Glutamatergic neuron (in vitro differentiated cells): ENCODE results near the gene OPALIN. TPM values are rescaled to one million over a fixed set of nuclear protein-coding genes. Genes with fewer than 3 reads are reported as not detected.

Experiments
- DNase-seq: peaks from one replicate; pipeline ENCODE4 v3.0.0; 2022
- H3K27ac Mint-ChIP-seq: one replicate; pipeline ENCODE4 v1.8.0; 2020; ENCODE audit warnings: mild to moderate bottlenecking, mixed read lengths, inconsistent platforms; ENCODE audit not compliant: unreplicated experiment
- H3K27me3 Mint-ChIP-seq: one replicate; pipeline ENCODE4 v1.8.0; 2020; ENCODE audit warnings: mild to moderate bottlenecking, moderate library complexity, mixed read lengths, inconsistent platforms; ENCODE audit not compliant: unreplicated experiment
- H3K36me3 Mint-ChIP-seq: one replicate; pipeline ENCODE4 v1.8.0; 2020; ENCODE audit warnings: mild to moderate bottlenecking, mixed read lengths, inconsistent platforms; ENCODE audit not compliant: unreplicated experiment
- H3K4me1 Mint-ChIP-seq: one replicate; pipeline ENCODE4 v1.8.0; 2020; ENCODE audit warnings: mild to moderate bottlenecking, low read depth, mixed read lengths, inconsistent platforms; ENCODE audit not compliant: unreplicated experiment
- H3K4me3 Mint-ChIP-seq: one replicate; pipeline ENCODE4 v1.8.0; 2020; ENCODE audit warnings: mild to moderate bottlenecking, mixed read lengths, inconsistent platforms; ENCODE audit not compliant: unreplicated experiment
- H3K9me3 Mint-ChIP-seq: one replicate; pipeline ENCODE4 v1.8.0; 2020; ENCODE audit warnings: mild to moderate bottlenecking, moderate library complexity, mixed read lengths, inconsistent platforms; ENCODE audit not compliant: unreplicated experiment
- total RNA-seq: library from RNA; stranded (reverse); fragmentation: NEBNext Ultra II Directional; extraction: Animal tissue kit (Norgen Biotek cat#: 25700); gene quantifications from one replicate; pipeline ENCODE4 v1.2.1, GENCODE V29; 2021; ENCODE audit not compliant: unreplicated experiment
- TF ChIP-seq, protein P1 (sequence below): fragments of 200-600 bp; sonication (generic); IDR thresholded peaks from one replicate; pipeline ENCODE4 v1.5.0; 2021; ENCODE audit not compliant: partially characterized antibody, unreplicated experiment

OPALIN gene
- total RNA-seq, 1 donor from 2014 or later: not detected

DNA sequence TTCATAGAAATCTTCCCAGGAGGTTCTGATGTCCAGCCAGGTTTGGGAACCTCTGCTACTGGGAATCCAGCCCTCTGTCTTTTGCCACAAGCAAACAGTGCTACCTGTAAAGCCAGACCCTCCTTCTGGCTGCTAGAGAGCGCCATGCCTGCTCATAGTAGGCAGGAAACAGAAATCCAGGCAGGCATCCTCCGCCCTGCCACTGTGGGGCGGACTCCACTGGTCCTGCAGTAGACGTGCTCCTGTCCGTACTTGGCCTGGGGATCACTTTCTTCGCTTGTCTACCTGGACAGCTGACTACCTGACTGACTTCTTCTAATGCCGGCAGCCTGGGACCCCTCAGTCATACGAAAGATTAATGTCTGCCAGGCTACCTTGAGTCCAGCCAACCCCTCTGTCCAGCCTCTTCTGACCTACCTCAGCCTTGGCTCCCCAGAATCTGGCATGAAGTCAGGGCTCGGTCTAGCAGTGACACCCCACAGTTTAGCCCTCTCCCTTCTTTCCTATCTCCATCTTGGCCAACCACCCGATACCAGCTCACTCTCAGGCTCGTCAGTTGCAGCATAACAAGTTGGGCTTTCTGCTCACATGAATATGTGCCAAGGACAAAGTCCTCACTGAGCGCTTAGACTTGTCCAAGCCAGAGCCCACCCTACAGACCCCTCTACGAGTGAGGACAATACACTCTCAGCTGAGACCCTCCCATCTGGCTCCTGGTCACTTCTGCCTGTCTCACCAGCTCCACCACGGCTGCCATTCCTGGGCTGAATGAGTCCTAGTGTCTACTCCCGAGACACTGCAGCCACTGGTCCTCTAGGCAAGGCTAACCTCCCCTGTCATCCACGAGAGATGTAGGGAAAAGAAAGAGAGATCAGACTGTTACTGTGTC, 43.9 kb upstream of the OPALIN start:
- TF ChIP-seq, protein P1, sequence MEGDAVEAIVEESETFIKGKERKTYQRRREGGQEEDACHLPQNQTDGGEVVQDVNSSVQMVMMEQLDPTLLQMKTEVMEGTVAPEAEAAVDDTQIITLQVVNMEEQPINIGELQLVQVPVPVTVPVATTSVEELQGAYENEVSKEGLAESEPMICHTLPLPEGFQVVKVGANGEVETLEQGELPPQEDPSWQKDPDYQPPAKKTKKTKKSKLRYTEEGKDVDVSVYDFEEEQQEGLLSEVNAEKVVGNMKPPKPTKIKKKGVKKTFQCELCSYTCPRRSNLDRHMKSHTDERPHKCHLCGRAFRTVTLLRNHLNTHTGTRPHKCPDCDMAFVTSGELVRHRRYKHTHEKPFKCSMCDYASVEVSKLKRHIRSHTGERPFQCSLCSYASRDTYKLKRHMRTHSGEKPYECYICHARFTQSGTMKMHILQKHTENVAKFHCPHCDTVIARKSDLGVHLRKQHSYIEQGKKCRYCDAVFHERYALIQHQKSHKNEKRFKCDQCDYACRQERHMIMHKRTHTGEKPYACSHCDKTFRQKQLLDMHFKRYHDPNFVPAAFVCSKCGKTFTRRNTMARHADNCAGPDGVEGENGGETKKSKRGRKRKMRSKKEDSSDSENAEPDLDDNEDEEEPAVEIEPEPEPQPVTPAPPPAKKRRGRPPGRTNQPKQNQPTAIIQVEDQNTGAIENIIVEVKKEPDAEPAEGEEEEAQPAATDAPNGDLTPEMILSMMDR: no peak
- H3K4me3 Mint-ChIP-seq: no peak overlapping the region
- no peak for DNase-seq

DNA sequence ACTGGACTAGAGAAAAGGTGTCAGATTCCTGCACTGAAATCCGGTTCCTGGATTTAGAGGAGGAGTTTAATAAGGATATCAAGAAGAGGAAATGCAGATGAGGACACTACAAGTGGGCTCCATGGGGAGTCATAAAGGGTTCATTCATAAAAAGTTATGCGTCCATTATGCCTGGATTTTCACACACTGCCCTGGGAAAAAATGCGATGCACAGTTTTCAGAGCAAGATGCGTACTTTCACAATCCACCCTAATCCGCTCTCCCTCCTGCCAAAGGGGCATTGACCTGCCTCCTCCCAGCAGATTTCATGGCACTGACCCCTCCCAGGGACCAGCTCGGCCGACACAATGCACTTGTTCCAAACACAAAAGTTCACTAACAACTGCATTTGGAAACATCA, 42.2 kb upstream of the OPALIN start:
- Mint-ChIP-seq H3K9me3 (no peaks in the 10 kb centered on the region), H3K27me3 (no peaks in the 10 kb centered on the region), H3K4me3 (no peak overlapping the region), H3K4me1 (peaks cover 6% of the 10 kb centered on the region), H3K36me3 (no peaks in the 10 kb centered on the region), H3K27ac (no peak overlapping the region)
- TF ChIP-seq, protein P1: no peak
- DNase-seq: no peak

More for the DNA sequence above, 43.9 kb upstream of the OPALIN start:
- Mint-ChIP-seq H3K27me3 (peaks cover 4% of the 10 kb centered on the region), H3K4me1 (peaks cover 6% of the 10 kb centered on the region), H3K27ac (no peak overlapping the region), H3K9me3 (no peaks in the 10 kb centered on the region), H3K36me3 (no peaks in the 10 kb centered on the region)

DNA sequence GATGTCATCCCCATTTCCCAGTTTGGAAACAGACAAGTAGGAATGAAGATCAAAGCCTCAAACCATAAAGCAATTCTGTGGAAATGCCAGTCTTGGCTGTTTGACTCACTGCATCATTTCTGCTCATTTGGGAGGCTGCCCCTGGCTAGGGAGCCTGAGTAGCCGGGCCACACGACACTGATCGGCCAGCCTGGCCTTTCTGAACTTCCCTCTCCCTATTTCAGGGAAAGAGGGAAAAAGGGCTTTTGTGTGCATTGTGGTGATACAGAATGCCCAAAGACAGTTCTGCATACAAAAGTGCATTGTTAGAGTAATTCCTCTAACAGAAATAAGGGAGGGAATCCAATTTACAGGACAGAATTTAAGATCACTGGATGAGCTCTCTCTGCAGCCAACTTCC, 41.7 kb upstream of the OPALIN start:
- Mint-ChIP-seq H3K36me3 (no peaks in the 10 kb centered on the region), H3K27me3 (no peaks in the 10 kb centered on the region), H3K4me1 (peaks cover 6% of the 10 kb centered on the region), H3K4me3 (no peak overlapping the region), H3K9me3 (peaks cover 2% of the 10 kb centered on the region), H3K27ac (no peak overlapping the region)
- no peak for DNase-seq
- TF ChIP-seq, protein P1: no peak

DNA sequence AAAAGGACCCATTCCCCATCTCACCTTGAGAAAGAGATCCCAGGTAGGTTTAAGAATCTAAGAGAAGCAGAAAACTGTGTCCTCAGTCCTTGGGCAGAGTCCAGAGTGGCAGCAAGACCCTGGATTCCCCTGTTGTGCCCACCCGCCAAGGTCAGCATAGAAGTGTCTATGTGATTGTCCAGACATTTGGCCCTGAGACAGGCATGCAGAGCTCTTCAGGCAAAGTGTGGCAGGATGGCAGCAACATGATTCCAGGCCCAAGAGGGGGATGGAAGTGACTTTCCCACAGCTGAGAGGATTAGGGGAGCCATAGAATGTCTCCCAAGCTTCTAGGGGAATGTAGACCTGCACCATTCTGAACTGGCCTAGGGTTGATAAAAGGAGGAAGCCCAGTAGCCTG, 39.1 kb upstream of the OPALIN start:
- TF ChIP-seq, protein P1: no peak
- no peaks in the 10 kb centered on the region for H3K36me3 Mint-ChIP-seq
- H3K9me3 Mint-ChIP-seq: peaks cover 2% of the 10 kb centered on the region
- DNase-seq: no peak
- no peak overlapping the region for H3K27ac Mint-ChIP-seq
- H3K4me3 Mint-ChIP-seq: no peak overlapping the region
- no peaks in the 10 kb centered on the region for H3K4me1 Mint-ChIP-seq
- no peaks in the 10 kb centered on the region for H3K27me3 Mint-ChIP-seq
